GM12892 (cell line): ENCODE measurements around the gene APOE.
"Not testable (repeated sequence)": the region's sequence is repeated elsewhere in the genome, so short reads cannot be mapped to it uniquely, and the experiment has no call there.

Experiments used
- POLR2A ChIP-seq: IDR thresholded peaks from 2 replicates; pipeline ENCODE4 v1.6.1; 2011; ENCODE audit warnings: low read depth, low read length, control low read depth
- POLR2AphosphoS5 ChIP-seq: IDR thresholded peaks from 2 replicates; pipeline ENCODE4 v1.6.1; 2011; ENCODE audit warnings: low read depth, low read length, control low read depth
- TAF1 ChIP-seq: IDR thresholded peaks from 2 replicates; pipeline ENCODE4 v1.6.1; 2011; ENCODE audit warnings: low read depth, mild to moderate bottlenecking, control low read depth, low read length, borderline replicate concordance

DNA sequence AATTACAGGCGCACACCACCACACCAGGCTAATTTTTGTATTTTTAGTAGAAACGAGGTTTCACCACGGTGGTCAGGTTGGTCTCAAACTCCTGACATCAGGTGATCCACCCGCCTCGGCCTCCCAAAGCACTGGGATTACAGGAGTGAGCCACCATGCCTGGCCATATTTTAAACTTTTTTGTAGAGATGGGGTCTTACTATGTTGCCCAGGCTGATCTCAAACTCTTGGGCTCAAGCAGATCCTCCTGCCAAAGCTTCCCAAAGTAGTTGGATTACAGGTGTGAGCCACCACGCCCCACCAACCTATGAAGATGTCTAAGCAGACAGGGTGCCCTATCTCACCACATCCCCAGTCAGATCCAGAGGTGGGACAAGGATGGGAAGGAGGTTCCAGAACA lies 6.3 kb downstream of the APOE start:
- not testable (repeated sequence) for TF ChIP-seq TAF1, POLR2A, POLR2AphosphoS5
